Ovary (tissue), 9 donors: Measurements from ENCODE around the gene ZNF423. TPM values are rescaled to one million over a fixed set of nuclear protein-coding genes. Genes with fewer than 3 reads are reported as not detected.
A peak's percentile ranks its signal among the peaks of the same experiment; 100 is the strongest.

Experiments
- DNase-seq, 5 donors: peaks; one replicate each; pipeline ENCODE4 v3.0.0-alpha.2; 2019 to 2020
- H3K27ac ChIP-seq, 2 donors: fragments of 200-600 bp; one replicate each; pipeline versions ENCODE4 v1.5.1 to v1.8.0; 2019 to 2022
- H3K27me3 ChIP-seq: fragments of 200-600 bp; one replicate; pipeline ENCODE4 v1.8.0; 2022
- H3K36me3 ChIP-seq: fragments of 200-600 bp; sonication (generic); one replicate; pipeline ENCODE4 v1.5.1; 2019
- H3K4me1 ChIP-seq: one replicate; pipeline ENCODE4 v1.8.1; 2013; ENCODE audit warnings: mild to moderate bottlenecking, moderate library complexity; ENCODE audit not compliant: insufficient read depth
- H3K4me3 ChIP-seq: fragments of 200-600 bp; sonication (generic); one replicate; pipeline ENCODE4 v1.5.1; 2017
- H3K9me3 ChIP-seq, 2 donors: fragments of 200-600 bp in 1 of 2; sonication (generic) in 1 of 2; one replicate each; pipeline versions ENCODE4 v1.5.1 to v1.8.1; 2013 to 2019; ENCODE audit warnings: mild to moderate bottlenecking in 1 of 2, moderate library complexity in 1 of 2
- EP300 ChIP-seq: sonication (generic); formaldehyde crosslinking; IDR thresholded peaks from one replicate; pipeline ENCODE4 v1.6.1; 2017; ENCODE audit warnings: antibody characterized with exemption
- POLR2A ChIP-seq: fragments of 450-650 bp; IDR thresholded peaks from one replicate; pipeline ENCODE4 v1.6.1; 2017; ENCODE audit warnings: antibody characterized with exemption, mild to moderate bottlenecking, moderate library complexity
- WGBS, 3 donors: extraction: QIAGEN DNeasy Blood & Tissue Kit in 1 of 3; methylation state at CpG; one replicate each; pipeline versions ENCODE4 v1.1.5 to v1.1.7; 2013 to 2017; 5-methylcytosine and 5-hydroxymethylcytosine counted together
- intact Hi-C, 4 donors: fragments of 100-400 bp; cut with DNase I; formaldehyde crosslinking; loops; one replicate each; pipeline versions ENCODE4 v1.11.0 to v1.15.1; 2022 to 2023
- polyA plus RNA-seq, 2 donors: library from polyadenylated mRNA; stranded (reverse); fragments of 200-250 nt in 1 of 2; fragments of 350-450 nt in 1 of 2; fragmentation: Illumina TruSeq in 1 of 2; extraction: RNeasy Lipid Tissue Mini Kit (QIAGEN cat#74804) in 1 of 2; gene quantifications; one replicate each; pipeline ENCODE4 v1.2.3, GENCODE V29; 2013 to 2014
- total RNA-seq, 7 donors: library from RNA; depleted of rRNA in 2 of 7; stranded (reverse); fragments of >200 nt in 2 of 7; fragmentation: NEBNext Ultra II Directional in 3 of 7; extraction: Animal tissue kit (Norgen Biotek cat#: 25700) in 3 of 7; gene quantifications; one replicate each; pipeline versions ENCODE4 v1.1.0 to v1.2.4, GENCODE V29; 2016 to 2023
- TF ChIP-seq, protein P1 (sequence below), 3 donors: fragments of 450-650 bp in 2 of 3; fragments of 200-600 bp in 1 of 3; IDR thresholded peaks; one replicate each; pipeline versions ENCODE4 v1.5.1 to v1.8.0; 2016 to 2022; ENCODE audit warnings: antibody characterized with exemption in 3 of 3, mild to moderate bottlenecking in 1 of 3
- donor health status: DM: no; HTN: no; CAD: no; lungs with moderate emphysema.
- donor health status: DM: no; HTN: no; CAD: no.
- donor health status: Bipolar disorder and iron deficiency.
- donor health status: DM: yes; HTN: yes; CAD: no.
- donor health status: DM: no; HTN: no; CAD: no.
- donor health status: DM: yes; HTN: yes; CAD: no.

The ZNF423 gene
- total and polyA plus RNA-seq, 9 donors: 3.3 to 40.3 (median 12.4) TPM

GRCh38 chr16:49755313-49755620 lies 100.6 kb downstream of the ZNF423 start:
- H3K4me1 ChIP-seq: no peaks in the 10 kb centered on the region
- H3K9me3 ChIP-seq: no peaks in the 10 kb centered on the region
- intact Hi-C loops: loop anchor here in 2 of 4 donors (10.0 kb wide), 2 partner anchors 150 to 260 kb away; no protein-coding TSS in a partner anchor
- no peaks in the 10 kb centered on the region for H3K27me3 ChIP-seq
- 2 to 5% (median 2%) methylated on average over 10 of the region's 10 CpGs for WGBS, 3 donors
- H3K36me3 ChIP-seq: no peaks in the 10 kb centered on the region
- peak in 1 of 5 donors; percentile 48 for DNase-seq
- H3K27ac ChIP-seq: no peak overlapping the region
- H3K4me3 ChIP-seq: peak overlapping the region; percentile 41
- TF ChIP-seq, protein P1, sequence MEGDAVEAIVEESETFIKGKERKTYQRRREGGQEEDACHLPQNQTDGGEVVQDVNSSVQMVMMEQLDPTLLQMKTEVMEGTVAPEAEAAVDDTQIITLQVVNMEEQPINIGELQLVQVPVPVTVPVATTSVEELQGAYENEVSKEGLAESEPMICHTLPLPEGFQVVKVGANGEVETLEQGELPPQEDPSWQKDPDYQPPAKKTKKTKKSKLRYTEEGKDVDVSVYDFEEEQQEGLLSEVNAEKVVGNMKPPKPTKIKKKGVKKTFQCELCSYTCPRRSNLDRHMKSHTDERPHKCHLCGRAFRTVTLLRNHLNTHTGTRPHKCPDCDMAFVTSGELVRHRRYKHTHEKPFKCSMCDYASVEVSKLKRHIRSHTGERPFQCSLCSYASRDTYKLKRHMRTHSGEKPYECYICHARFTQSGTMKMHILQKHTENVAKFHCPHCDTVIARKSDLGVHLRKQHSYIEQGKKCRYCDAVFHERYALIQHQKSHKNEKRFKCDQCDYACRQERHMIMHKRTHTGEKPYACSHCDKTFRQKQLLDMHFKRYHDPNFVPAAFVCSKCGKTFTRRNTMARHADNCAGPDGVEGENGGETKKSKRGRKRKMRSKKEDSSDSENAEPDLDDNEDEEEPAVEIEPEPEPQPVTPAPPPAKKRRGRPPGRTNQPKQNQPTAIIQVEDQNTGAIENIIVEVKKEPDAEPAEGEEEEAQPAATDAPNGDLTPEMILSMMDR (IDR thresholded peaks at IDR 0.05): peak; percentile 37 to 45 (median 41)
- no peak for TF ChIP-seq EP300

DNA sequence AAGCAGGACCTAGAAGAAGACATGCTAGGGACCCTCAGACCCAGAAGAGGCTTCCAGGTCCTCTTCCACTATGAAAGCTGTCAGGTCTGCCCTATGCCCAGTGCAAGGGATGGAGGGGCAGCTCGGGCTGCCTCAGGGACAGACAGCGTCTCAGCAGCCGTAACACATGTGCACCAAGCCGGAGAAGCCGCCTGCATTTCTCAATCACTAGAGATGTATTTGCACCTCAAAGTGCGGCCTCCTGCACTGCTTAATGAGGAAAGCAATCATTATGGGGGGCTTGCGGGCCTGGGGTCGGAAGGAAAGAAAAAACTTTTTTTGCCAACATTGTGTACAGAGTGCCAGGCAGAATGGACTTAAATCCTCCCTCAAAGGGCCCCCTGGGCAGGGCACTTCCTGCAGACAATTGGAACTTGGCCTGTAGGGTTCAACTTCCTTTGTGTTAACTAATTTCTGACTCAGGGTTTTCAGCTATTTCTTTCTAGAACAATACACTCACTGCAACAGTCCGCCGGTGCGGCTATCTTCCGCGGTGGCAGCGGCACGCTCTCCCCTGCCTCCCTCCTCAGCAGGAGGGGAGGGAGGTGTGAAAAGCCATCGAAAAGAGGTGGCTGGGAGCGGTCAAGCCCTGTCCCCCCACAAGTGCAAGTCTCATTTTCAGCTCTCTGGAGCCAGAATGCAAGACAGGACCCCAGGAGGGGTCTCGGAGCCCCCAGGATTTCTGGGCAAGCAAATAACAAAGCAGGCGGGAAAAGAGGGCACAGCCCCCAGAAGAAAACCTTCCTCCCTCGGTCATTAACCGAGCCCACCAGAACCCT lies 101.2 kb downstream of the ZNF423 start:
- 35 to 44% (median 38%) methylated on average over 21 of the region's 21 CpGs for WGBS, 3 donors
- intact Hi-C loops: loop anchor here in 3 of 4 donors (5.0 to 10.0 kb wide), 5 partner anchors 52 to 262 kb away; no protein-coding TSS in a partner anchor
- Histone ChIP-seq H3K36me3 (no peaks in the 10 kb centered on the region), H3K4me1 (no peaks in the 10 kb centered on the region), H3K9me3 (no peaks in the 10 kb centered on the region), H3K27ac (no peak overlapping the region), H3K4me3 (peak overlapping the region; percentile 41), H3K27me3 (no peaks in the 10 kb centered on the region)
- DNase-seq: peak in 1 of 5 donors; percentile 39
- TF ChIP-seq EP300 (no peak), POLR2A (no peak)

DNA sequence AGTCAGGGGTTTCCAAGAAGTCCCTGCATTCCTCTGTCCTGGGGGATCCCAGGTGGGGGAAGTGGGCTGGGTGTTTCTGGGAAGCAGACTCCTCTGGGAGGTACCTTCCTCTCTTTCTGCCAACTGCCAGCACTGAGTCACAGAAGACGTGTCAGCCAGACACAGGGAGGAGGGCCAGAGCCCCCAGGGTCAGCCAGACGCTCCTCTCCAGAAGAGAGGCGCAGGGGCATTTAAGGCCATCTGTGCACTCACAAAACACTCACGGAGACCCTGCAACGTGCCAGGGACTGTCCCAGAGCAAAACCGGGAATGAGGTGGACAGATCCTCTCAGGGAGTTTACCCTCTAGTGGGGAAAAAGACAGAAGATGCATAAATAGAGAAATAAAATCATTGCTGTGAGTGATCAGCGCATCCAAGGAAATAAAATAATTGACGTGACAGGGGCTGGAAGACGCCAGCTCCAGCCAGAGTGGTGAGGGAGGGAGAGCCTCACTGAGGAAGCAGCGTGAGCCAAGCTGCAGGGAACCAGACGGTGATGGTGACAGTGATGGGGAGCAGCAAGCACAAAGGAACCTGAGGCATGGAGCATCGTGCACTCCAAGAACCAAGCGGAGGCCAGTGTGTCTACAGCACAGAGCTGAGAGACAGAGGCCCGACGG lies 105.4 kb downstream of the ZNF423 start:
- H3K4me1 ChIP-seq: no peaks in the 10 kb centered on the region
- intact Hi-C loops: loop anchor here in 3 of 4 donors (5.0 to 10.0 kb wide), 5 partner anchors 48 to 258 kb away; no protein-coding TSS in a partner anchor

GRCh38 chr16:49749816-49750215 lies 106.1 kb downstream of the ZNF423 start:
- Histone ChIP-seq H3K27ac (no peak overlapping the region), H3K9me3 (no peaks in the 10 kb centered on the region), H3K36me3 (no peaks in the 10 kb centered on the region), H3K4me1 (no peaks in the 10 kb centered on the region), H3K27me3 (no peaks in the 10 kb centered on the region), H3K4me3 (no peak overlapping the region)
- TF ChIP-seq, protein P1 (IDR thresholded peaks at IDR 0.05): no peak
- no peak for TF ChIP-seq POLR2A
- no peak for TF ChIP-seq EP300
- 84 to 91% (median 86%) methylated on average over 9 of the region's 9 CpGs for WGBS, 3 donors
- no peak for DNase-seq
- intact Hi-C loops: loop anchor here in 3 of 4 donors (5.0 to 10.0 kb wide), 6 partner anchors 48 to 258 kb away; no protein-coding TSS in a partner anchor

More for the DNA sequence above, 105.4 kb downstream of the ZNF423 start:
- DNase-seq: no peak
- 76 to 84% (median 79%) methylated on average over 15 of the region's 15 CpGs for WGBS, 3 donors
- Histone ChIP-seq H3K27ac (no peak overlapping the region), H3K27me3 (no peaks in the 10 kb centered on the region), H3K36me3 (no peaks in the 10 kb centered on the region), H3K9me3 (no peaks in the 10 kb centered on the region), H3K4me3 (no peak overlapping the region)
- TF ChIP-seq POLR2A (no peak), EP300 (no peak)
- TF ChIP-seq, protein P1 (IDR thresholded peaks at IDR 0.05): no peak
